SK-N-SH treated with all-trans-retinoic acid at 6 μM for 48 hours (cell line): ENCODE data around the gene GCNA.

Experiments
- ZFP3 ChIP-seq: fragments of 250-450 bp; sonication (Bioruptor Pico); IDR thresholded peaks from 2 replicates; pipeline ENCODE4 v1.5.0; 2020; ENCODE audit warnings: mild to moderate bottlenecking, moderate library complexity
- ZFP30 ChIP-seq: fragments of 450-650 bp; formaldehyde crosslinking; IDR thresholded peaks from 2 replicates; pipeline ENCODE4 v1.5.0; 2022; ENCODE audit warnings: mild to moderate bottlenecking, moderate library complexity
- ZNF70 ChIP-seq: fragments of 450-650 bp; formaldehyde crosslinking; IDR thresholded peaks from 2 replicates; pipeline ENCODE4 v1.5.0; 2020; ENCODE audit warnings: mild to moderate bottlenecking, moderate library complexity
- TF ChIP-seq, protein P1 (sequence below): fragments of 250-450 bp; sonication (Bioruptor Pico); IDR thresholded peaks from 2 replicates; pipeline ENCODE4 v1.5.1; 2020; ENCODE audit warnings: low read depth, mild to moderate bottlenecking, moderate library complexity

DNA sequence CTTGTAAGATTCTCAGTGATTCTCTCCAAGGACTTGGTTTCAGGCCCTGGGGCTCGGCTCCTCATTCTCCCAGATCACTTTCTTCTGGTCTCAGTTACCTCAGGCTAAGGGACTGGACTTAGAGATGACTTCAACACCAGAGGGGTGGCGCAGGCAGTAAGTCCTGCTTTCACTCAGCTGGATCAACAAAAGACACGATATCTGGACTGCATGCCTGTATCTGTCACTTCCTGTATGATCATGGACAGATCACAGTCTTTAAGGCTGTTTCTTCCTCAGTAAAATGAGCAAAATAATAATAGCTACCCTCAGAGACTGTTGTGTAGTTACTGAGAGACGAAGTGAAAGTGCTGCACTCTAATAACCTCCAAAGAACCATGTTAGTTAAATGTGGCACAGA, 59.6 kb downstream of the GCNA start:
- TF ChIP-seq ZFP3 (CRISPR knock-in tag) (no peak), ZFP30 (CRISPR knock-in tag) (no peak), ZNF70 (no peak)
- TF ChIP-seq, protein P1, sequence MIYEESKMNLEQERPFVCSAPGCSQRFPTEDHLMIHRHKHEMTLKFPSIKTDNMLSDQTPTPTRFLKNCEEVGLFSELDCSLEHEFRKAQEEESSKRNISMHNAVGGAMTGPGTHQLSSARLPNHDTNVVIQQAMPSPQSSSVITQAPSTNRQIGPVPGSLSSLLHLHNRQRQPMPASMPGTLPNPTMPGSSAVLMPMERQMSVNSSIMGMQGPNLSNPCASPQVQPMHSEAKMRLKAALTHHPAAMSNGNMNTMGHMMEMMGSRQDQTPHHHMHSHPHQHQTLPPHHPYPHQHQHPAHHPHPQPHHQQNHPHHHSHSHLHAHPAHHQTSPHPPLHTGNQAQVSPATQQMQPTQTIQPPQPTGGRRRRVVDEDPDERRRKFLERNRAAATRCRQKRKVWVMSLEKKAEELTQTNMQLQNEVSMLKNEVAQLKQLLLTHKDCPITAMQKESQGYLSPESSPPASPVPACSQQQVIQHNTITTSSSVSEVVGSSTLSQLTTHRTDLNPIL (CRISPR knock-in tag) = no peak
